ENCODE measurements around the gene PPT2.

PPT2 gene

GRCh38 chr6:32117461-32117860 lies 36.5 kb upstream of the PPT2 start:
- no peak for ATAC-seq
- peaks cover 8% of the 10 kb centered on the region for H3K4me1 Mint-ChIP-seq
- no peaks in the 10 kb centered on the region for H3K9me3 Mint-ChIP-seq
- H3K27me3 Mint-ChIP-seq: no peaks in the 10 kb centered on the region
- no peak overlapping the region for H3K4me3 Mint-ChIP-seq
- no peak overlapping the region for H3K27ac Mint-ChIP-seq
- no peak for DNase-seq

- no peaks in the 10 kb centered on the region for H3K27me3 Mint-ChIP-seq
- ATAC-seq: peak; percentile 92
- DNase-seq: peak; percentile 63 to 74
- no peak overlapping the region for H3K27ac Mint-ChIP-seq
- no peaks in the 10 kb centered on the region for H3K9me3 Mint-ChIP-seq
- peaks cover 9% of the 10 kb centered on the region for H3K4me1 Mint-ChIP-seq
- H3K4me3 Mint-ChIP-seq: no peak overlapping the region
Observed at GRCh38 chr6:32118782-32119628, 34.9 kb upstream of the PPT2 start.

DNA sequence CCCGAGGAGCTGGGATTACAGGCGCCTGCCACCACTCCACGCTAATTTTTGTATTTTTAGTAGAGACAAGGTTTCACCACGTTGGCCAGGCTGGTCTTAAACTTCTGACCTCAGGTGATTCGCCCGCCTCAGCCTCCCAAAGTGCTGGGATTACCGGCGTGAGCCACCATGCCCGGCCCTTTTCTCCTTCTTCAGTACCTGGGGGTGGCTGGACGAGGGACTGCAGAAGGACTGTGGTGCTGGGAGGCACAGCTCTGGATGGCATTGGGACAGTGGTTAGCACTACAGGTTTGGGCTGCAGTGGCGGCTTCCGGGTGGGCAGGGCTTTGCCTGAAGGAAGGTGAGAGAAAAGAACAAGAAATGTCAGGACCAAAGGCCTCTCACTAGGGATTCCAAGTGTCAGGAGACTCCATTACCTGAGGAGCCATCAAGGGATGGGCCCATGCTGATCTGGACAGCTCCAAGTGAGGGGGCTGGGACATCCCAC lies 33.3 kb upstream of the PPT2 start:
- no peaks in the 10 kb centered on the region for H3K9me3 Mint-ChIP-seq
- H3K27ac Mint-ChIP-seq: peak overlapping the region in 1 of 2 donors; percentile 79

GRCh38 chr6:32123681-32124080 lies 30.3 kb upstream of the PPT2 start:
- H3K4me1 Mint-ChIP-seq: peaks cover 42% of the 10 kb centered on the region
- no peak for DNase-seq
- no peaks in the 10 kb centered on the region for H3K27me3 Mint-ChIP-seq
- no peaks in the 10 kb centered on the region for H3K9me3 Mint-ChIP-seq
- H3K27ac Mint-ChIP-seq: peak overlapping the region in 1 of 2 donors; percentile 5
- no peak overlapping the region for H3K4me3 Mint-ChIP-seq
- no peak for ATAC-seq

More for the DNA sequence above, 33.3 kb upstream of the PPT2 start:
- ATAC-seq (no peak), DNase-seq (no peak)
- Mint-ChIP-seq H3K4me3 (no peak overlapping the region), H3K4me1 (peaks cover 16% of the 10 kb centered on the region), H3K27me3 (no peaks in the 10 kb centered on the region)

GRCh38 chr6:32126880-32127279 lies 27.1 kb upstream of the PPT2 start:
- no peaks in the 10 kb centered on the region for H3K27me3 Mint-ChIP-seq
- peak overlapping the region; percentile 99 to 100 for H3K4me3 Mint-ChIP-seq
- ATAC-seq (no peak), DNase-seq (no peak)
- H3K27ac Mint-ChIP-seq: peak overlapping the region; percentile 85 to 99
- H3K9me3 Mint-ChIP-seq: no peaks in the 10 kb centered on the region
- H3K4me1 Mint-ChIP-seq: peaks cover 53% of the 10 kb centered on the region

- Mint-ChIP-seq H3K27ac (peak overlapping the region; percentile 99), H3K4me3 (peak overlapping the region; percentile 99 to 100), H3K4me1 (peaks cover 53% of the 10 kb centered on the region), H3K27me3 (no peaks in the 10 kb centered on the region), H3K9me3 (no peaks in the 10 kb centered on the region)
- no peak for DNase-seq
- no peak for ATAC-seq
Observed at GRCh38 chr6:32127409-32127716, 26.6 kb upstream of the PPT2 start.

- Mint-ChIP-seq H3K4me3 (peak within 1 kb of the TSS; percentile 99 to 100), H3K4me1 (peaks cover 53% of the 10 kb centered on the region)
Observed at GRCh38 chr6:32127717-32128592, 26.0 kb upstream of the PPT2 start, which contains the start of gene ATF6B. TSS of gene ATF6B (minus strand) at chr6:32128246. CDS start at chr6:32128207, 39 bp downstream.

DNA sequence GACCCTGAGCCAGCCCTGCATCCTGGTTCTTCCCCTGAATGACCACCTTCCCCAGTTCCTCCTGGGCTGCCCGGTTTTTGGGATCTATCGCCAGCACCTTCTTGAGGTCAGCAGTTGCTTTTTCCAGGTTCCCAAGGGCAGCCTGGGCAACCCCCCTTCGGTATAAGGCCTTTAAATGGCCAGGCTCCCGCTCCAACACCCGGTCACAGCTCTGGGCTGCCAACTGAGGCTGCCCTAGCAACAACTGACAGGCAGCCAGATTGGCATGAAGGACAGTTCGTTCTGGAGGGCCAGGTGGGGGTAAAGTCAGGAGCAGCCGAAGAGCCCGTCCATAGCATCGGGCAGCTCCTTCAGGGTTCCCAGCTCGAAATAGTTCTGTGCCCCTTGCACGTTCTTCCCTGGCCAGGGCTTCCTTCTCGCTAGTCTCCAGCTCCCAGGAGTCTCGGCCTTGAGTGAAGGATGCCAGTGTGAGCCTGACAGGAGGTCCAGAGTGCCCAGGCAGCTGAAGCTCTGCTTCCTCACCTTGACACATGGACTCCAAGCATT lies 25.1 kb upstream of the PPT2 start:
- no peak for DNase-seq
- Mint-ChIP-seq H3K9me3 (no peaks in the 10 kb centered on the region), H3K4me1 (peaks cover 53% of the 10 kb centered on the region), H3K27me3 (no peaks in the 10 kb centered on the region), H3K27ac (peak overlapping the region; percentile 27 to 99), H3K4me3 (peak overlapping the region; percentile 99 to 100)
- no peak for ATAC-seq

More at GRCh38 chr6:32127717-32128592, 26.0 kb upstream of the PPT2 start, which contains the start of gene ATF6B:
- ATAC-seq: peak; percentile 95
- H3K9me3 Mint-ChIP-seq: no peaks in the 10 kb centered on the region
- peak; percentile 94 to 98 for DNase-seq
- H3K27me3 Mint-ChIP-seq: no peaks in the 10 kb centered on the region
- peak within 1 kb of the TSS; percentile 99 for H3K27ac Mint-ChIP-seq

GRCh38 chr6:32129297-32130088 lies 24.4 kb upstream of the PPT2 start:
- no peak for ATAC-seq
- Mint-ChIP-seq H3K27me3 (no peaks in the 10 kb centered on the region), H3K4me1 (peaks cover 47% of the 10 kb centered on the region), H3K9me3 (no peaks in the 10 kb centered on the region), H3K27ac (peak overlapping the region; percentile 89 to 90), H3K4me3 (peak overlapping the region; percentile 99 to 100)
- DNase-seq: no peak

DNA sequence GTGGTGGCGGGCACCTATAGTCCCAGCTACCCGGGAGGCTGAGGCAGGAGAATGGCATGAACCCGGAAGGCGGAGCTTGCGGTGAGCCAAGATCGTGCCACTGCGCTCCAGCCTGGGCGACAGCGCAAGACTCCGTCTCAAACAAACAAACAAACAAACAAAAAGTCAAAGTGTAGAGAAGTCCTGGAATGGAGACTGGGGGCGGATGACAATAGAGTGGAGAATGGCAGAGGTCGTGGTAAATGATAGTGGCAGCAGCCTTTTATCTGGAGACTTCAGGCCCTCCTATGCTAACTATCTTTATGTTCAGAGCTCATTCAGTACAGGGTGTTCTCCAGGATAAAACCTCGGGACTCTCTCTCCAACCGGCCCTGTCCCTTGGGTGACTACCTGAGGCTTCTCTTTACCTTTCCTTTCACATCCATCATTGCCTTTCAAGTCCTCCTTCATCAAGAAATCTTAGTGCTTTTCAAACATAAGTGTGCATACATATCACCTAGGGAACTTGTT lies 22.4 kb upstream of the PPT2 start:
- H3K27ac Mint-ChIP-seq: no peak overlapping the region
- ATAC-seq (no peak), DNase-seq (no peak)
- no peaks in the 10 kb centered on the region for H3K27me3 Mint-ChIP-seq
- peak overlapping the region in 1 of 2 donors; percentile 60 for H3K4me3 Mint-ChIP-seq
- no peaks in the 10 kb centered on the region for H3K9me3 Mint-ChIP-seq
- H3K4me1 Mint-ChIP-seq: peaks cover 37% of the 10 kb centered on the region

- Mint-ChIP-seq H3K27me3 (no peaks in the 10 kb centered on the region), H3K4me1 (peaks cover 31% of the 10 kb centered on the region), H3K4me3 (no peak overlapping the region), H3K27ac (no peak overlapping the region), H3K9me3 (no peaks in the 10 kb centered on the region)
- DNase-seq: no peak
- no peak for ATAC-seq
Observed at GRCh38 chr6:32132110-32132509, 21.8 kb upstream of the PPT2 start.

DNA sequence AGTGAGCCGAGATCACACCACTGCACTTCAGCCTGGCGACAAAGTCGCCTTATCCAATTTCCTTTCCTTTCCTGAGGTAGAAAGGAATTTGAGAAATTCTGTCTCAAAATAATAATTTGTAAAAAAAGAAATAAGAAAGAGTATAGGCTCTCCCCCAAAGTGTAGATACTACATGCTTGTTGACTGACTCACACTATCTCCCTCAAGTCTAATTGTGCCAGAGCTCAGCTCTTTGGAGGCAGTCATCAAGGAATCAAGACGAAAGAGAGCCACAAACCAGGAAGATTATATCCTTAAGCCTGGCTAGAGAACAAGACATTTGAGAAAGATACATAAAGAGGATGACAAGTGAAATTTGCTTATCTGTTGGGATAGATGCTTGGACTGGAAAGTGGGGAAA lies 20.2 kb upstream of the PPT2 start:
- Mint-ChIP-seq H3K9me3 (no peaks in the 10 kb centered on the region), H3K27ac (no peak overlapping the region), H3K27me3 (no peaks in the 10 kb centered on the region), H3K4me1 (peaks cover 18% of the 10 kb centered on the region), H3K4me3 (no peak overlapping the region)
- DNase-seq (no peak), ATAC-seq (no peak)

GRCh38 chr6:32137454-32137853 lies 16.5 kb upstream of the PPT2 start:
- H3K9me3 Mint-ChIP-seq: no peaks in the 10 kb centered on the region
- DNase-seq (no peak), ATAC-seq (no peak)
- no peaks in the 10 kb centered on the region for H3K4me1 Mint-ChIP-seq
- no peak overlapping the region for H3K4me3 Mint-ChIP-seq
- H3K27ac Mint-ChIP-seq: no peak overlapping the region
- H3K27me3 Mint-ChIP-seq: no peaks in the 10 kb centered on the region

DNA sequence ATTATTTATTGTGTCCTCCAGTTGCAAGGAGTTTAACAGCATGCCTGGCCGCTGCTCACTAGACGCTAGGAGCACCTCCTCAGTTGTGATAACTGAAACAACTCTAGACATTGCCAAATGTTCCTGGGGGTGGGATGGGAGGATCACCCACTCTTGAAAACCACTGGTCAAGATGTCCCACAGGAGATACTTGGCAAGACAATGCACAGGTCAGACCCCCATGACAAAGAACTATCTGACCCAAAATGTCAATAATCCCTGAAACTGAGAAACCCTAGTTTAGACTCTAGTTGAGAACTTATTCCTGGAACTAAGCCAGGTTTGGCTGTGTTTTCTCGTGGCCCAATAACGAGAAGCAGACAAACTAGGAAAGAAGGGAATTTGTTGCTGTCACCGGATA lies 14.4 kb upstream of the PPT2 start:
- no peaks in the 10 kb centered on the region for H3K9me3 Mint-ChIP-seq
- no peak overlapping the region for H3K4me3 Mint-ChIP-seq
- no peak overlapping the region for H3K27ac Mint-ChIP-seq
- H3K27me3 Mint-ChIP-seq: no peaks in the 10 kb centered on the region
- no peaks in the 10 kb centered on the region for H3K4me1 Mint-ChIP-seq
- no peak for DNase-seq
- ATAC-seq: no peak

Measured in stimulated activated naive CD8-positive, alpha-beta T cell treated with anti-CD3 and anti-CD28 coated beads, Interleukin-15, amount 100 ng/mL, for 72 hours (primary cell).